Left lung (tissue), 10 donors: ENCODE results near the gene SH3PXD2A. TPM values are rescaled to one million over a fixed set of nuclear protein-coding genes. Genes with fewer than 3 reads are reported as not detected.

ENCODE experiments used
- ATAC-seq: fragments of 200-7000 bp; cut with Tn5 transposase; one replicate; pipeline ENCODE4 v1.9.1; 2020; ENCODE audit warnings: moderate library complexity
- DNase-seq, 4 donors: peaks; one replicate each; pipeline ENCODE4 v3.0.0-alpha.2; 2013 to 2020
- H3K27ac ChIP-seq, 2 donors: fragments of 200-600 bp; sonication (generic) in 1 of 2; one replicate each; pipeline versions ENCODE4 v1.5.0 to v1.8.0; 2020 to 2021
- H3K27me3 ChIP-seq, 2 donors: fragments of 200-600 bp; sonication (generic) in 1 of 2; one replicate each; pipeline versions ENCODE4 v1.5.0 to v1.8.0; 2020 to 2021
- H3K36me3 ChIP-seq, 2 donors: fragments of 200-600 bp; sonication (generic) in 1 of 2; one replicate each; pipeline versions ENCODE4 v1.5.0 to v1.8.0; 2020 to 2021
- H3K4me1 ChIP-seq, 2 donors: fragments of 200-600 bp; one replicate each; pipeline ENCODE4 v1.8.0; 2021
- H3K4me3 ChIP-seq, 2 donors: fragments of 200-600 bp; sonication (generic) in 1 of 2; one replicate each; pipeline versions ENCODE4 v1.5.0 to v1.8.0; 2020 to 2021; ENCODE audit warnings: mild to moderate bottlenecking in 1 of 2
- H3K9me3 ChIP-seq, 2 donors: fragments of 200-600 bp; sonication (generic) in 1 of 2; one replicate each; pipeline versions ENCODE4 v1.5.0 to v1.8.0; 2020 to 2021
- CTCF ChIP-seq, 2 donors: fragments of 200-600 bp; sonication (generic) in 1 of 2; IDR thresholded peaks; one replicate each; pipeline versions ENCODE4 v1.5.0 to v1.8.0; 2021; ENCODE audit warnings: antibody characterized with exemption in 2 of 2
- intact Hi-C, 2 donors: fragments of 100-400 bp; cut with DNase I; formaldehyde crosslinking; loops; one replicate each; pipeline versions ENCODE4 v1.11.2 to v1.14.2; 2022
- polyA plus RNA-seq, 6 donors: library from polyadenylated mRNA; unstranded; fragments of 120-200 nt; gene quantifications; one replicate each; pipeline ENCODE4 v1.2.1, GENCODE V29; 2013; ENCODE audit not compliant: insufficient read length in 6 of 6
- total RNA-seq, 2 donors: library from RNA; stranded (reverse); fragmentation: NEBNext Ultra II Directional; extraction: Animal tissue kit (Norgen Biotek cat#: 25700); gene quantifications; one replicate each; pipeline ENCODE4 v1.2.1, GENCODE V29; 2021
- donor health status: DM: no; HTN: yes; CAD: no.
- donor health status: DM: no; HTN: no; CAD: no.

SH3PXD2A gene
- total and polyA plus RNA-seq, 8 donors, result 44.8 to 117 (median 91.7) TPM

- H3K36me3 ChIP-seq, result no peaks in the 10 kb centered on the region
- H3K4me1 ChIP-seq, result peaks cover 6 to 22% of the 10 kb centered on the region in 2 donors
- no peaks in the 10 kb centered on the region for H3K9me3 ChIP-seq
- DNase-seq, result peak in 1 of 4 donors; percentile 48
- no peaks in the 10 kb centered on the region for H3K27me3 ChIP-seq
- H3K4me3 ChIP-seq, result no peak overlapping the region
- intact Hi-C loops, result no loop called here
- TF ChIP-seq CTCF (IDR thresholded peaks at IDR 0.05), result no peak
- H3K27ac ChIP-seq, result peak overlapping the region in 1 of 2 donors; percentile 53
- peak; percentile 39 for ATAC-seq
These were observed 42.9 kb downstream of the SH3PXD2A start for GRCh38 chr10:103812432-103812831.

GRCh38 chr10:103812004-103812403 lies 43.4 kb downstream of the SH3PXD2A start:
- peak in 1 of 4 donors; percentile 50 for DNase-seq
- Histone ChIP-seq H3K36me3 (no peaks in the 10 kb centered on the region), H3K27ac (peak overlapping the region in 1 of 2 donors; percentile 53), H3K9me3 (no peaks in the 10 kb centered on the region), H3K4me3 (no peak overlapping the region), H3K27me3 (no peaks in the 10 kb centered on the region), H3K4me1 (peaks cover 6 to 22% of the 10 kb centered on the region in 2 donors)
- no peak for TF ChIP-seq CTCF (IDR thresholded peaks at IDR 0.05)
- peak; percentile 87 for ATAC-seq
- intact Hi-C loops, result no loop called here

- TF ChIP-seq CTCF (IDR thresholded peaks at IDR 0.05), result no peak
- Histone ChIP-seq H3K4me3 (no peak overlapping the region), H3K36me3 (no peaks in the 10 kb centered on the region), H3K4me1 (peaks cover 6 to 22% of the 10 kb centered on the region in 2 donors), H3K27me3 (no peaks in the 10 kb centered on the region), H3K9me3 (no peaks in the 10 kb centered on the region), H3K27ac (peak overlapping the region in 1 of 2 donors; percentile 53)
- DNase-seq (no peak), ATAC-seq (no peak)
- intact Hi-C loops, result no loop called here
These were observed 43.9 kb downstream of the SH3PXD2A start for GRCh38 chr10:103811463-103811862.

- Histone ChIP-seq H3K27me3 (no peaks in the 10 kb centered on the region), H3K27ac (no peak overlapping the region), H3K4me1 (peaks cover 6 to 22% of the 10 kb centered on the region in 2 donors), H3K9me3 (no peaks in the 10 kb centered on the region), H3K4me3 (no peak overlapping the region), H3K36me3 (no peaks in the 10 kb centered on the region)
- ATAC-seq (no peak), DNase-seq (no peak)
- no peak for TF ChIP-seq CTCF (IDR thresholded peaks at IDR 0.05)
- intact Hi-C loops, result no loop called here
These were observed 46.6 kb downstream of the SH3PXD2A start for GRCh38 chr10:103808780-103809179.

- Histone ChIP-seq H3K9me3 (no peaks in the 10 kb centered on the region), H3K27me3 (no peaks in the 10 kb centered on the region), H3K4me1 (peaks cover 6 to 18% of the 10 kb centered on the region in 2 donors), H3K27ac (no peak overlapping the region), H3K4me3 (no peak overlapping the region), H3K36me3 (no peaks in the 10 kb centered on the region)
- intact Hi-C loops, result no loop called here
- TF ChIP-seq CTCF (IDR thresholded peaks at IDR 0.05), result no peak
- ATAC-seq (no peak), DNase-seq (no peak)
These were observed 47.4 kb downstream of the SH3PXD2A start for GRCh38 chr10:103807996-103808395.
